Tibial artery (tissue), 4 donors: ENCODE measurements around the gene APIP.

Experiments used
- DNase-seq, 2 donors: peaks; one replicate each; pipeline ENCODE4 v3.0.0-alpha.2; 2019
- H3K27ac ChIP-seq, 2 donors: fragments of 200-600 bp; sonication (generic) in 1 of 2; 1 replicate in 1 of 2; 2 replicates in 1 of 2; pipeline ENCODE4 v1.5.1; 2018 to 2019; ENCODE audit warnings: mild to moderate bottlenecking in 1 of 2
- H3K27me3 ChIP-seq, 2 donors: fragments of 200-600 bp; sonication (generic) in 1 of 2; one replicate each; pipeline versions ENCODE4 v1.5.1 to v1.6.0; 2016 to 2019
- H3K36me3 ChIP-seq, 3 donors: fragments of 200-600 bp; sonication (generic) in 2 of 3; one replicate each; pipeline ENCODE4 v1.5.1; 2016 to 2019; ENCODE audit warnings: mild to moderate bottlenecking in 2 of 3
- H3K4me1 ChIP-seq, 4 donors: fragments of 200-600 bp; sonication (generic) in 2 of 4; 1 replicate in 3 of 4; 2 replicates in 1 of 4; pipeline ENCODE4 v1.5.1; 2016 to 2019
- H3K4me3 ChIP-seq, 2 donors: fragments of 200-600 bp; sonication (generic) in 1 of 2; 1 replicate in 1 of 2; 2 replicates in 1 of 2; pipeline ENCODE4 v1.5.1; 2018 to 2019; ENCODE audit warnings: mild to moderate bottlenecking in 2 of 2
- H3K9me3 ChIP-seq, 3 donors: fragments of 200-600 bp; sonication (generic) in 1 of 3; one replicate each; pipeline ENCODE4 v1.5.1; 2016 to 2019
- CTCF ChIP-seq, 2 experiments: fragments of 200-600 bp in 1 of 2; fragments of 450-650 bp in 1 of 2; IDR thresholded peaks; one replicate each; pipeline ENCODE4 v1.5.1; 2017 to 2019; ENCODE audit warnings: antibody characterized with exemption in 2 of 2, mild to moderate bottlenecking in 1 of 2, moderate library complexity in 1 of 2
- intact Hi-C: fragments of 100-400 bp; cut with DNase I; formaldehyde crosslinking; loops from one replicate; pipeline ENCODE4 v1.15.0; 2023; ENCODE audit warnings: low total_unique reads

Gene APIP

GRCh38 chr11:34959770-34960169 lies 43.6 kb upstream of the APIP start:
- Histone ChIP-seq H3K4me1 (peaks cover 0 to 6% (median 4%) of the 10 kb centered on the region in 4 donors), H3K36me3 (peaks cover 0 to 7% (median 7%) of the 10 kb centered on the region in 3 donors), H3K27me3 (no peaks in the 10 kb centered on the region), H3K4me3 (no peak overlapping the region), H3K9me3 (no peaks in the 10 kb centered on the region), H3K27ac (no peak overlapping the region)
- intact Hi-C loops = no loop called here
- TF ChIP-seq CTCF (IDR thresholded peaks at IDR 0.05) = no peak
- DNase-seq = no peak

GRCh38 chr11:34957606-34958005 lies 41.4 kb upstream of the APIP start:
- intact Hi-C loops = no loop called here
- TF ChIP-seq CTCF (IDR thresholded peaks at IDR 0.05) = no peak
- Histone ChIP-seq H3K4me1 (peaks cover 0 to 6% (median 4%) of the 10 kb centered on the region in 4 donors), H3K27me3 (no peaks in the 10 kb centered on the region), H3K9me3 (no peaks in the 10 kb centered on the region), H3K27ac (no peak overlapping the region), H3K36me3 (peaks cover 0 to 7% (median 7%) of the 10 kb centered on the region in 3 donors), H3K4me3 (no peak overlapping the region)
- no peak for DNase-seq

DNA sequence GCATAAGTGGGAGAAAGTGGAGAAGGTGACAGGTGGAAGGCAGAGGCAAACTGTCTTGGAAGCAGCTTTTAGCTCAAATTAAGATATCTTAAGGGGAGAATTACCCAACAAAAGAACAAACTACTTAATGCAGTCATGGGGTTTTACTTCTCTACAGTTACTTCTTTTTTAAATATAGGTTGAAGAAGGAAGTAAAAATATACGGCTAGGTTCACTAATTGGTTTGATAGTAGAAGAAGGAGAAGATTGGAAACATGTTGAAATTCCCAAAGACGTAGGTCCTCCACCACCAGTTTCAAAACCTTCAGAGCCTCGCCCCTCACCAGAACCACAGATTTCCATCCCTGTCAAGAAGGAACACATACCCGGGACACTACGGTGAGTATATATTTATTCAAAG lies 41.0 kb upstream of the APIP start:
- no peak for TF ChIP-seq CTCF (IDR thresholded peaks at IDR 0.05)
- no peak for DNase-seq
- no peaks in the 10 kb centered on the region for H3K9me3 ChIP-seq
- no peak overlapping the region for H3K4me3 ChIP-seq
- peaks cover 0 to 7% (median 7%) of the 10 kb centered on the region in 3 donors for H3K36me3 ChIP-seq
- intact Hi-C loops = no loop called here
- H3K4me1 ChIP-seq = peaks cover 0 to 6% (median 4%) of the 10 kb centered on the region in 4 donors
- H3K27me3 ChIP-seq = no peaks in the 10 kb centered on the region
- no peak overlapping the region for H3K27ac ChIP-seq

GRCh38 chr11:34953955-34954354 lies 37.8 kb upstream of the APIP start:
- peaks cover 0 to 7% (median 7%) of the 10 kb centered on the region in 3 donors for H3K36me3 ChIP-seq
- no peaks in the 10 kb centered on the region for H3K27me3 ChIP-seq
- TF ChIP-seq CTCF (IDR thresholded peaks at IDR 0.05) = no peak
- H3K9me3 ChIP-seq = no peaks in the 10 kb centered on the region
- peaks cover 0 to 6% (median 0%) of the 10 kb centered on the region in 4 donors for H3K4me1 ChIP-seq
- no peak overlapping the region for H3K27ac ChIP-seq
- no peak overlapping the region for H3K4me3 ChIP-seq
- intact Hi-C loops = no loop called here
- no peak for DNase-seq

DNA sequence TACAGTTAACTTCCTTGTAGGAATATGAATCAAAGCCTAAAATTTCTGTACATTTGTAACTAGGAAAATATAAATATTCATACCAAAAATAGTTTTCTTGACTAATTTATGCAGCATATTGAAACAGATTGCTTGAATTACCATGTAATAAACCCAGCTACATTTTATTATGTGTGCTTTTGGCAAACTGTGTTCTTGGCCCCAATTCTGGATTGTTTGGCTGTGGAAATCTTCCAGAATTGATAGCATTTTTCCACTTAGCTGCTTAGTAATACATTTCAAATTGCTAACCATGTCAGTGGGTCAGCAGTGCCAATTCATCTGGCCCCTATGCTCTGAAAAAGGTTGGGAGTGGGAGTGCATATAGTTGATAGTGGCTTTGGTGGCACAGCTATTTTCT lies 32.5 kb upstream of the APIP start:
- Histone ChIP-seq H3K4me3 (no peak overlapping the region), H3K4me1 (peaks cover 0 to 15% (median 0%) of the 10 kb centered on the region in 4 donors), H3K36me3 (peaks cover 0 to 5% (median 0%) of the 10 kb centered on the region in 3 donors), H3K27ac (no peak overlapping the region), H3K9me3 (peaks cover 0 to 8% (median 0%) of the 10 kb centered on the region in 3 donors), H3K27me3 (no peaks in the 10 kb centered on the region)
- intact Hi-C loops = no loop called here
- no peak for TF ChIP-seq CTCF (IDR thresholded peaks at IDR 0.05)
- DNase-seq = no peak

DNA sequence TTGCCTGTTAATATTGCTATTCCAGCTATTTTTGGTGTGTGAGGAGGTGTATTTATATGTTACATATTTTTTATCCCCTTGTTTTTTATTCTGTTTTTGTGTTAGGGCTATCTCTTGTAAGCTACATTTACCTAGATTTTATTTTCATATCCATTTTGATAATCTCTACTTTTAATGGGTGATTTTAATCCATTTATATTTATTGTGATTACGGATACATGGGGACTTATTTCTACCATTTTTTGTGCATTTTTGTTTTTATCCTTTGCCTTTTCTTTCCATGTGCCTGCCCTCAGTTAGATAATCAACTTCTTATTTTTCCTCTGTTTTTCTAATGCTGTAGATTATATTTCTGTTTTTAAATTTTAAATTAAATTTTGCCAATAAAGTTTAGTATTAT lies 28.5 kb upstream of the APIP start:
- Histone ChIP-seq H3K9me3 (peaks cover 0 to 8% (median 0%) of the 10 kb centered on the region in 3 donors), H3K27ac (no peak overlapping the region), H3K4me3 (no peak overlapping the region), H3K36me3 (peaks cover 0 to 12% (median 11%) of the 10 kb centered on the region in 3 donors), H3K4me1 (peaks cover 0 to 21% (median 0%) of the 10 kb centered on the region in 4 donors), H3K27me3 (no peaks in the 10 kb centered on the region)
- intact Hi-C loops = no loop called here
- no peak for DNase-seq
- TF ChIP-seq CTCF (IDR thresholded peaks at IDR 0.05) = no peak
